ENCODE results near the gene KASH5.

The KASH5 gene

GRCh38 chr19:49395581-49396407 lies 7.7 kb downstream of the KASH5 start:
- in situ Hi-C loops (cut with MboI; ENCODE audit: low sequenced_read_pairs): no loop called here

DNA sequence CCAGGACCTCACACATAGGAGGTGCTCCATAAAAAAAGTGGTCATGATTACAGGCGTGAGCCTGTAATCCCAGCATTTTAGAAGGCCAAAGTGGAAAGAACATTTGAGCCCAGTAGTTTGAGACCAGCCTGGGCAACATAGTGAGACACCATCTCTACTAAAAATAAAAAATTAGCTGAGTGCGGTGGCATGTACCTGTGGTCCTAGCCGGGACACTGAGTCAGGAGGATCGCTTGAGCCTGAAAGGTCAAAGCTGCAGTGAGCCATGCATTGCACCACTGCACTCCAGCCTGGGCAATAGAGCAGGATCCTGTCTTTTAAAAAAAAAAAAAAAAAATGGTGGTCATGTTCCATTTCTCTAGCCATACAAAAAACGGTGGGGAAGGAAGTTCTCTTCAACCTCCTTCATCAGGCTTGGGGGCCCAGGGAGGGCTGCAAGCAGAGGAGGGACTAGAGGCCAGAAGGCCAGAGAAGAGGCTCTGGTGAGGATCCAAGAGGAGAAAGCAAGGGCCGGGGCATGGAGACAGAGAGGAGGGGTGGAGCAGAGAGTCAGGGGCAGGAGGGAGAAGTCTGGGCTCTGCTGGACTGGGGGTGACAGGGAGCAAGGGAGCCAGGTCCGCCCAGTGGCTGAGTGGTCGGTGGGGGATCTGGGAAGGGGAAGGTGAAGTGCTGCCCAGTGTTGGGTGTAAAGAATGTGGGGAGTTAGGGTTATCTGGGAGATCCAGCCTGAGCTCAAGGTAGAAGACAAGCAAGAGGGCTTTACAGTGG lies 8.9 kb downstream of the KASH5 start:
- in situ Hi-C loops (cut with MboI; ENCODE audit: low sequenced_read_pairs): no loop called here

GRCh38 chr19:49398001-49398615 lies 10.1 kb downstream of the KASH5 start:
- in situ Hi-C loops (cut with MboI; ENCODE audit: low sequenced_read_pairs): no loop called here

DNA sequence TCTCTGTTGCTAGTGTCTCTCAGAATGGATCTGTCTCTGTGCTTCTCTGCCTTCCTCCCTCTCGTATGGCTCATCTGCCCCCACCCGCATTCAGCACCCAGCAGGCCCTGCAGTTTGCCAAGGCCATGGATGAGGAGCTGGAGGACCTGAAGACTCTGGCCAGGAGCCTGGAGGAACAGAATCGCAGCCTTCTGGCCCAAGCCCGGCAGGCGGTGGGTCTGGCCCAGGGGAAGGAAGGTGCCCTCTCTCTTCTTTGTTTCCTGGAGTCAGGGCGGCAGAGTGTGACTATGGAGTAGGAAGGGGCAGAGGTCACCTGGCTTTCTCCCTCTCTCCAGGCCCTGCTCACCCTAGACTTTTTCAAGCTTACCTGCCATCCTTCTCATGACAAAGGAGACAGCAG lies 10.9 kb downstream of the KASH5 start:
- in situ Hi-C loops (cut with MboI; ENCODE audit: low sequenced_read_pairs): no loop called here

- in situ Hi-C loops (cut with MboI; ENCODE audit: low sequenced_read_pairs): no loop called here
These were observed 12.0 kb downstream of the KASH5 start for GRCh38 chr19:49400029-49400428.

GRCh38 chr19:49403404-49404187 lies 15.5 kb downstream of the KASH5 start:
- in situ Hi-C loops (cut with MboI; ENCODE audit: low sequenced_read_pairs): no loop called here

GRCh38 chr19:49407079-49407478 lies 19.0 kb downstream of the KASH5 start:
- in situ Hi-C loops (cut with MboI; ENCODE audit: low sequenced_read_pairs): no loop called here

- in situ Hi-C loops (cut with MboI; ENCODE audit: low sequenced_read_pairs): no loop called here
These were observed 19.5 kb downstream of the KASH5 start for GRCh38 chr19:49407482-49408015.

GRCh38 chr19:49408816-49409440 lies 20.9 kb downstream of the KASH5 start:
- in situ Hi-C loops (cut with MboI; ENCODE audit: low sequenced_read_pairs): no loop called here

DNA sequence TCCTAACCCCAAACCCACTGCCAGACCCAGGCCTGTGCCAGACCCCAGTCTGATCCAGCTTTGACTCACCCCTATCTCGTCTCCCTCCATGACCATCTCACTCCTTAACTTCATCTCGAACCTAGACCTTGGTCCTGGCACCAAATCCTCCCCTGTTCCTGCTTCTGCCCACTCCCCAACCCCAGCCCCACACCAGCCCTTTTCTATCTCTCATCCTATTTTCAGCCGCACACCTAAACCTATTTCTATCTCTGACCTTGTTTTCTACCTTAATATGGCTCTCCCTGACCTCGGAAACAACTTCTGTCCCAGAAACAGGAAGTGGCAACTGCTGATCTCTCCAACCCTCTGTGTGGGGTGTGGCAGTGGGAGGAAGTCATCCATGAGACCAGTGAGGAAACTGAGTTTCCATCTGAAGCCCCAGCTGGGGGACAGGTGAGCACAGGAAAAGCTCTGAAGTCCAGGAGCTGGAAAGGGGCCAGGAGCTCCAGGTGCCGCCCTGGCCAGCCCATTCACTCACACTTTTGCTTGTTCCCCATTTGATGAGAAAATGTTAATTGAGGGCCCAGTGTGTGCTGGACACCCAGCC lies 21.5 kb downstream of the KASH5 start:
- in situ Hi-C loops (cut with MboI; ENCODE audit: low sequenced_read_pairs): no loop called here

GRCh38 chr19:49411681-49412326 lies 23.8 kb downstream of the KASH5 start:
- in situ Hi-C loops (cut with MboI; ENCODE audit: low sequenced_read_pairs): no loop called here

GRCh38 chr19:49413348-49413747 lies 25.3 kb downstream of the KASH5 start:
- in situ Hi-C loops (cut with MboI; ENCODE audit: low sequenced_read_pairs): no loop called here

DNA sequence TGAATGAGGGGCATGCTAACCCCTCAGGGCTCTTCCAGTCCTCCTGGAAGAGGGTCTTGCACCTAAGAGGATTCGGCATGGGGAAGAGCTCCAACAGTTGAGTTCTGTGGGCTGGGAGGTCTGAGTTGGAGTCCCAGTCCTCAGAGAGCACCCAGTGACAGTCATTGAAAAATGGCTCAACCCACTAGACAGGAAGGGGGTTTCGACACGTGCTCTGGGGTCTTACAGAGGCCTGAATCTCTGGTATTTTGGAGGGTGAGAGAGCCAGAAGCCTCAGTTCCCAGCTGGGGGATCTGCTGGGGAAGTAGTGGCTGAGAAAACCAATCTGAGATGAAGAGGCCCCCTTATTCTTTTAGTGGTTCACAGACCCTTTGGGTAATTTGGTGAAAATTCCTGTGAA lies 26.2 kb downstream of the KASH5 start:
- in situ Hi-C loops (cut with MboI; ENCODE audit: low sequenced_read_pairs): no loop called here

DNA sequence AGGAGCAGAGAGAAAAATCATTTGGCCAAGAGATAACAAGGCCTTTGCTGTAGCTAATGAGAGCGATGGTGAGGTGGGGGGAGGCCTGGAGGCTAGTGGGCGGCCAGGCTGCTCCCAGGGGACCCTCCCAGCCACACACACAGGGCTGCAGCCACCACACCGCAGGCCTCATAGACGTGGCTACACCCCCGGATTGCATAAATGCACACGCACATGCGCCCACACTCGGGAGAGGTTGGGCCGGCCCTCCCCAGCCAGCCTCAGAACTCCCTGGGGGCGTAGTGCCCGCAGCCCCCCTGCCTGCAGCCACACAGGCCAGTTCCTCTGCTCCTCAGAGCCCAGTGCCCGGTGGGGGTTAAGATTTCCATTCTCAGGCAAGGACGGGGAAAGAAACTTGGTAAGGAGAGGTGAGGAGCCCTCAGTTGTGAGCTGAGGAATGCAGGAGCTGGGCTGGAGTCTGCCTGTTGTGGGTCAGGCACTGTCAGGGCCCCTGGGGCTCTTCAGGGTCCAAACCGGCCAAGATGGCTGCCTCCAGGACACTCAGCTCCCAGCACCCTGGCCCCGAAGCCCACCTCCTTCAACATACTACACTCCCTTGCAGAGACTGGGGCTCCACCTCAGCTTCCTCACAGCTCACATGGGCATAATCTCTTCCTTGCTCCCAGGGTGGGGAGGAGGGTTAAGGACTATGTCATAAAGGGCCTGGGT lies 27.2 kb downstream of the KASH5 start:
- in situ Hi-C loops (cut with MboI; ENCODE audit: low sequenced_read_pairs): no loop called here

DNA sequence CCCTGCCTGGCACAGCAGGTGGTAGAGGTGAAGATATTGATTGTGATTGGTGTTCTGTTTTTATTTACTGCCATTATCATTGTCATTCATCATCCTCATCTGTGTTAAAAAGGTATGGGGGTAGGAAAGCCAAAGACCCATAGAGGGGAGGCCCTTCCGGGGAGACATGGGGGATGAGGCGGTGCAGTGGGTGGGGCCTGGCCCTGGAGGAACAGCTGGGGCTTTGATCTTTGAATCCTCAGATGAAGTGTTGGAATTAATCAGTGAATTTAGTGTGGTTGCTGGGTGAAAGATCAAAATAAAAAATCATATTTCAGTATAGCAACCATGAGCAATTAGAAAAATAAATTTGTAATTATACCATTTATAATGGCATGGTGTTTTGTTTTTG lies 27.8 kb downstream of the KASH5 start:
- in situ Hi-C loops (cut with MboI; ENCODE audit: low sequenced_read_pairs): no loop called here

GRCh38 chr19:49417088-49417487 lies 29.0 kb downstream of the KASH5 start:
- in situ Hi-C loops (cut with MboI; ENCODE audit: low sequenced_read_pairs): no loop called here

- in situ Hi-C loops (cut with MboI; ENCODE audit: low sequenced_read_pairs): no loop called here
These were observed 30.5 kb downstream of the KASH5 start for GRCh38 chr19:49418511-49418910.

- in situ Hi-C loops (cut with MboI; ENCODE audit: low sequenced_read_pairs): no loop called here
These were observed 31.1 kb downstream of the KASH5 start for GRCh38 chr19:49419173-49419572.

DNA sequence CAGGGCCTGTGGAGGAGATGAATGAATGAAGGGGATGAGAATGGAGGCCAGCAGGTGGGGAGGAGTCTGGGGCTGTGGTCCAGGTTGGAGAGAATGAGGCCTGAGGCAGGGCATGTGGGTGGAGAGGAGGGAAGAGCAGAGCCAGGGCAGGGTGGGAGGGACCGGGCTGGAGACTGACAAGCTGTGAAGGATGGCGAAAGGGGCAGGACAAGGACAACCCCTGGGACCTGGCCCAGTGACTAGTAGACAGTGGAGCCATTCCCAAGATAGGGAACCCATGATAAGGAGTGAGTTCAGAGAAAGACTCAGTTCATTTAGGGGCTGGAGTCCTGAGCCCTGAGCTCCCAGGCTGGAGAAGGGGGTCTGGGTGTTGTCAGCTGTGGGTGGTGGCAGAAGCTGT lies 32.2 kb downstream of the KASH5 start:
- in situ Hi-C loops (cut with MboI; ENCODE audit: low sequenced_read_pairs): no loop called here

Data from hTERT RPE-1 (cell line).